ENCODE results near the gene KCNC3. TPM values are rescaled to one million over a fixed set of nuclear protein-coding genes. Genes with fewer than 3 reads are reported as not detected.

Gene KCNC3
- total and polyA plus RNA-seq, 2 of the 4 experiments (the other 2 are of a cell fraction) = 0.07 TPM; not detected in 1

- Histone ChIP-seq H2AK5ac (ENCODE audit: low read depth, low read length) (no peak overlapping the region), H3K27me3 (ENCODE audit: control insufficient read depth, insufficient read depth, low read length) (peaks cover 33% of the 10 kb centered on the region), H3K9ac (ENCODE audit: low read depth, low read length) (no peak overlapping the region), H2BK5ac (ENCODE audit: low read depth, low read length, poor library complexity, severe bottlenecking) (no peak overlapping the region), H3K14ac (replicated peaks; ENCODE audit: low read depth, low read length) (no peak overlapping the region), H4K8ac (ENCODE audit: low read depth in 2 of 2, low read length in 2 of 2) (peak overlapping the region; percentile 37 to 89; a peak in 3 of 4 replicates), H3K4me1 (ENCODE audit: control insufficient read depth, insufficient read depth, low read length) (no peaks in the 10 kb centered on the region), H3K4me2 (ENCODE audit: low read depth, low read length) (peak overlapping the region; percentile 97), H3K27ac (ENCODE audit: insufficient read depth, low read length) (no peak overlapping the region), H3K23ac (ENCODE audit: low read depth, low read length) (no peak overlapping the region), H2BK20ac (ENCODE audit: low read depth, low read length) (no peak overlapping the region), H2BK120ac (ENCODE audit: low read depth, low read length) (no peak overlapping the region), H3K9me3 (ENCODE audit: control insufficient read depth, insufficient read depth, low read length) (peaks cover 11% of the 10 kb centered on the region), H2BK15ac (ENCODE audit: low read depth, low read length) (no peak overlapping the region), H3K56ac (ENCODE audit: extremely low read depth, insufficient read depth, low read length) (no peak overlapping the region), H3K9me1 (ENCODE audit: insufficient read depth, low read length) (no peaks in the 10 kb centered on the region; the same call in 1 of the 2 replicates), H4K20me1 (ENCODE audit: insufficient read depth, low read length) (no peaks in the 10 kb centered on the region), H3K18ac (ENCODE audit: low read depth, low read length) (peak overlapping the region; percentile 51; the same call in 1 of the 2 replicates), H4K91ac (ENCODE audit: insufficient read depth, low read depth, low read length) (no peak overlapping the region), H3K36me3 (ENCODE audit: control insufficient read depth, insufficient read depth, low read length) (no peaks in the 10 kb centered on the region), H3K79me1 (ENCODE audit: low read depth in 1 of 2, low read length in 2 of 2) (no peaks in the 10 kb centered on the region), H4K5ac (ENCODE audit: low read depth, low read length) (peak overlapping the region; percentile 84; the same call in 1 of the 2 replicates), H3K4ac (ENCODE audit: low read depth, low read length) (0 out of 2 replicates have a peak overlapping the region, but pooled peaks have one; percentile 58), H2AK9ac (replicated peaks; ENCODE audit: low read depth, low read length, poor library complexity) (no peak overlapping the region), H2AFZ (replicated peaks; ENCODE audit: low read length, poor library complexity) (peak overlapping the region; percentile 94), H3K4me3 (ENCODE audit: insufficient read depth, low read depth, low read length) (peak overlapping the region; percentile 71)
- no TSS peak for BruUV-seq (replicated peaks)
- ChIA-PET POLR2A (ENCODE audit: unreplicated experiment) (no interaction called here), CTCF (no interaction called here)
- TF ChIP-seq FOS (IDR thresholded peaks at IDR 0.05; ENCODE audit: low read depth, low read length) (no peak), RFX5 (IDR thresholded peaks at IDR 0.05; ENCODE audit: low read depth, low read length) (no peak), MAZ (IDR thresholded peaks at IDR 0.05; ENCODE audit: borderline replicate concordance, low read depth, low read length) (no peak), RCOR1 (IDR thresholded peaks at IDR 0.05; ENCODE audit: insufficient replicate concordance, low read length) (no peak), MAFK (IDR thresholded peaks at IDR 0.05; ENCODE audit: low read depth, low read length) (no peak), BHLHE40 (IDR thresholded peaks at IDR 0.05; ENCODE audit: low read depth, low read length) (no peak), RAD21 (IDR thresholded peaks at IDR 0.05; ENCODE audit: low read length) (no peak), MXI1 (IDR thresholded peaks at IDR 0.05; ENCODE audit: borderline replicate concordance, low read depth, low read length) (no peak), SMC3 (IDR thresholded peaks at IDR 0.05; ENCODE audit: low read depth, low read length) (no peak), NFE2L2 (IDR thresholded peaks at IDR 0.05; ENCODE audit: low read depth, low read length) (no peak), CHD1 (IDR thresholded peaks at IDR 0.05; ENCODE audit: low read depth, low read length) (no peak), POLR2A (IDR thresholded peaks at IDR 0.05; ENCODE audit: low read depth, low read length) (no peak), CEBPB (IDR thresholded peaks at IDR 0.05; ENCODE audit: low read depth, low read length) (no peak)
- TF ChIP-seq, protein P1, sequence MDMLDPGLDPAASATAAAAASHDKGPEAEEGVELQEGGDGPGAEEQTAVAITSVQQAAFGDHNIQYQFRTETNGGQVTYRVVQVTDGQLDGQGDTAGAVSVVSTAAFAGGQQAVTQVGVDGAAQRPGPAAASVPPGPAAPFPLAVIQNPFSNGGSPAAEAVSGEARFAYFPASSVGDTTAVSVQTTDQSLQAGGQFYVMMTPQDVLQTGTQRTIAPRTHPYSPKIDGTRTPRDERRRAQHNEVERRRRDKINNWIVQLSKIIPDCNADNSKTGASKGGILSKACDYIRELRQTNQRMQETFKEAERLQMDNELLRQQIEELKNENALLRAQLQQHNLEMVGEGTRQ (IDR thresholded peaks at IDR 0.05; ENCODE audit: low read depth, low read length) = no peak
- TF ChIP-seq, protein P2, sequence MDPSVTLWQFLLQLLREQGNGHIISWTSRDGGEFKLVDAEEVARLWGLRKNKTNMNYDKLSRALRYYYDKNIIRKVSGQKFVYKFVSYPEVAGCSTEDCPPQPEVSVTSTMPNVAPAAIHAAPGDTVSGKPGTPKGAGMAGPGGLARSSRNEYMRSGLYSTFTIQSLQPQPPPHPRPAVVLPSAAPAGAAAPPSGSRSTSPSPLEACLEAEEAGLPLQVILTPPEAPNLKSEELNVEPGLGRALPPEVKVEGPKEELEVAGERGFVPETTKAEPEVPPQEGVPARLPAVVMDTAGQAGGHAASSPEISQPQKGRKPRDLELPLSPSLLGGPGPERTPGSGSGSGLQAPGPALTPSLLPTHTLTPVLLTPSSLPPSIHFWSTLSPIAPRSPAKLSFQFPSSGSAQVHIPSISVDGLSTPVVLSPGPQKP (IDR thresholded peaks at IDR 0.05; ENCODE audit: borderline replicate concordance, low read depth, low read length) = no peak
- TF ChIP-seq, protein P3, sequence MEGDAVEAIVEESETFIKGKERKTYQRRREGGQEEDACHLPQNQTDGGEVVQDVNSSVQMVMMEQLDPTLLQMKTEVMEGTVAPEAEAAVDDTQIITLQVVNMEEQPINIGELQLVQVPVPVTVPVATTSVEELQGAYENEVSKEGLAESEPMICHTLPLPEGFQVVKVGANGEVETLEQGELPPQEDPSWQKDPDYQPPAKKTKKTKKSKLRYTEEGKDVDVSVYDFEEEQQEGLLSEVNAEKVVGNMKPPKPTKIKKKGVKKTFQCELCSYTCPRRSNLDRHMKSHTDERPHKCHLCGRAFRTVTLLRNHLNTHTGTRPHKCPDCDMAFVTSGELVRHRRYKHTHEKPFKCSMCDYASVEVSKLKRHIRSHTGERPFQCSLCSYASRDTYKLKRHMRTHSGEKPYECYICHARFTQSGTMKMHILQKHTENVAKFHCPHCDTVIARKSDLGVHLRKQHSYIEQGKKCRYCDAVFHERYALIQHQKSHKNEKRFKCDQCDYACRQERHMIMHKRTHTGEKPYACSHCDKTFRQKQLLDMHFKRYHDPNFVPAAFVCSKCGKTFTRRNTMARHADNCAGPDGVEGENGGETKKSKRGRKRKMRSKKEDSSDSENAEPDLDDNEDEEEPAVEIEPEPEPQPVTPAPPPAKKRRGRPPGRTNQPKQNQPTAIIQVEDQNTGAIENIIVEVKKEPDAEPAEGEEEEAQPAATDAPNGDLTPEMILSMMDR (conservative IDR thresholded peaks at IDR 0.05; ENCODE audit: low read depth, low read length) = no peak
- no CpG with 5 or more reads among the region's 34 CpGs for WGBS, 2 experiments (ENCODE audit: extremely low coverage in 2 of 2, insufficient read length in 1 of 2)
- peak; percentile 66 for ATAC-seq (ENCODE audit: low read depth)
- dilution Hi-C loops (cut with HindIII; ENCODE audit: low sequenced_read_pairs, unreplicated experiment) (no loop called here), intact Hi-C loops (cut with micrococcal nuclease) (no loop called here), in situ Hi-C loops (cut with MboI; ENCODE audit: low sequenced_read_pairs) (no loop called here)
- DNase-seq = peak; percentile 67
Measured at GRCh38 chr19:50333235-50333736, 4.1 kb upstream of the KCNC3 start.

All from IMR-90 (cell line).